RWPE2 (cell line): ENCODE results near the gene GNAT2.

Source experiments
- ATAC-seq: fragments of 200-7000 bp; cut with Tn5 transposase; 3 replicates; pipeline ENCODE4 v1.9.1; 2021; ENCODE audit warnings: low read depth
- DNase-seq: peaks from one replicate; pipeline ENCODE4 v3.0.0-alpha.2; 2020; ENCODE audit warnings: low spot score
- H3K27ac ChIP-seq: fragments of 450-650 bp; 2 replicates; pipeline ENCODE4 v1.5.1; 2017; ENCODE audit warnings: mild to moderate bottlenecking; ENCODE audit not compliant: poor library complexity, severe bottlenecking
- H3K27me3 ChIP-seq: fragments of 250-450 bp; sonication (Bioruptor Pico); 2 replicates; pipeline ENCODE4 v1.5.1; 2021; ENCODE audit warnings: mild to moderate bottlenecking, moderate library complexity; ENCODE audit not compliant: insufficient read depth, poor library complexity, severe bottlenecking
- H3K36me3 ChIP-seq: fragments of 250-450 bp; sonication (Bioruptor Pico); 2 replicates; pipeline ENCODE4 v1.5.1; 2020; ENCODE audit warnings: low read depth, mild to moderate bottlenecking, moderate library complexity
- H3K4me1 ChIP-seq: fragments of 250-450 bp; sonication (Bioruptor Pico); 2 replicates; pipeline ENCODE4 v1.5.1; 2021; ENCODE audit warnings: mild to moderate bottlenecking, moderate library complexity; ENCODE audit not compliant: insufficient read depth, poor library complexity, severe bottlenecking
- H3K4me3 ChIP-seq: fragments of 250-450 bp; sonication (Bioruptor Pico); 2 replicates; pipeline ENCODE4 v1.5.1; 2021; ENCODE audit warnings: mild to moderate bottlenecking, moderate library complexity; ENCODE audit not compliant: severe bottlenecking
- H3K9me3 ChIP-seq: fragments of 250-450 bp; sonication (Bioruptor Pico); 2 replicates; pipeline ENCODE4 v1.5.1; 2021; ENCODE audit warnings: mild to moderate bottlenecking, moderate library complexity; ENCODE audit not compliant: severe bottlenecking
- TF ChIP-seq, protein P1 (sequence below): fragments of 450-650 bp; IDR thresholded peaks from one replicate; pipeline ENCODE4 v1.5.1; 2017; ENCODE audit warnings: mild to moderate bottlenecking, moderate library complexity; ENCODE audit not compliant: poor library complexity, severe bottlenecking

The GNAT2 gene

DNA sequence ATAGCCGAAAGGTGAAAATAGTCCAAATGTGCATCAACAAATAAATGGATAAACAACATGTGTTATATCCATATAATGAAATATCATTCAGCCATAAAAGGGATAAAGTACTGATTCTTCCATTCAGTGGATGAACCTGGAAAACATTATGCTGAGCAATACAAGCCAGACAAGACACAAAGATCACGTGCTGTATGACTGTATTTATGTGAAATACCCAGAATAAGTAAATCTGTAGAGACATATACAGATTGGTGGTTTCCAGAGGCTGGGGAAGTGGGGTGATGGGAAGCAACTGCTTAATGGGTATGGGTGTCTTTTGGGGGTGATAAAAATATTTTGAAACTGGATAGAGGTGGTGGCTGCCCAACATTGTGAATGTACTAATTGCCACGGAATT is 23.2 kb upstream of the GNAT2 start:
- ATAC-seq (no peak), DNase-seq (no peak)
- Histone ChIP-seq H3K36me3 (no peaks in the 10 kb centered on the region), H3K27ac (no peak overlapping the region), H3K4me3 (no peak overlapping the region), H3K4me1 (no peaks in the 10 kb centered on the region), H3K9me3 (no peaks in the 10 kb centered on the region), H3K27me3 (no peaks in the 10 kb centered on the region)
- TF ChIP-seq, protein P1, sequence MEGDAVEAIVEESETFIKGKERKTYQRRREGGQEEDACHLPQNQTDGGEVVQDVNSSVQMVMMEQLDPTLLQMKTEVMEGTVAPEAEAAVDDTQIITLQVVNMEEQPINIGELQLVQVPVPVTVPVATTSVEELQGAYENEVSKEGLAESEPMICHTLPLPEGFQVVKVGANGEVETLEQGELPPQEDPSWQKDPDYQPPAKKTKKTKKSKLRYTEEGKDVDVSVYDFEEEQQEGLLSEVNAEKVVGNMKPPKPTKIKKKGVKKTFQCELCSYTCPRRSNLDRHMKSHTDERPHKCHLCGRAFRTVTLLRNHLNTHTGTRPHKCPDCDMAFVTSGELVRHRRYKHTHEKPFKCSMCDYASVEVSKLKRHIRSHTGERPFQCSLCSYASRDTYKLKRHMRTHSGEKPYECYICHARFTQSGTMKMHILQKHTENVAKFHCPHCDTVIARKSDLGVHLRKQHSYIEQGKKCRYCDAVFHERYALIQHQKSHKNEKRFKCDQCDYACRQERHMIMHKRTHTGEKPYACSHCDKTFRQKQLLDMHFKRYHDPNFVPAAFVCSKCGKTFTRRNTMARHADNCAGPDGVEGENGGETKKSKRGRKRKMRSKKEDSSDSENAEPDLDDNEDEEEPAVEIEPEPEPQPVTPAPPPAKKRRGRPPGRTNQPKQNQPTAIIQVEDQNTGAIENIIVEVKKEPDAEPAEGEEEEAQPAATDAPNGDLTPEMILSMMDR: no peak

DNA sequence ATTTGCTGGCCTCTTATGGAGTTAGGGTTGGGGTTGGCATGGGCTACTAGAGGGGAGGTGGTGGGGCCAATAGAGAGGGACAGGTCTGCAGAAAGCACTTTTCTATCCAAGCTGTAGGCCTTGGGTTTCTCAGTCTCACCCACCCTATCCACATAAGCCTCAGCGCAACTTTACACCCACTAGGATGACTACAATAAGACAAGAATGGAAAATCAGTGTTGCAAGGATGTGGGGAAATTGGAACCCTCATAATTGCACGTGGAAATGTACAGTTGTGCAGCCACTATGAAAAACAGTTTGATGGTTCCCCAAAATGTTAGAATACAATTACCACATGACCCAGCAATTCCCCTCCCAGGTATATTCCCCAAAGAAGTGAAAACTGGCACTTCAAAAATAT is 22.4 kb upstream of the GNAT2 start:
- Histone ChIP-seq H3K9me3 (no peaks in the 10 kb centered on the region), H3K4me3 (no peak overlapping the region), H3K27ac (no peak overlapping the region), H3K27me3 (no peaks in the 10 kb centered on the region), H3K4me1 (no peaks in the 10 kb centered on the region), H3K36me3 (no peaks in the 10 kb centered on the region)
- TF ChIP-seq, protein P1: no peak
- DNase-seq (no peak), ATAC-seq (no peak)

DNA sequence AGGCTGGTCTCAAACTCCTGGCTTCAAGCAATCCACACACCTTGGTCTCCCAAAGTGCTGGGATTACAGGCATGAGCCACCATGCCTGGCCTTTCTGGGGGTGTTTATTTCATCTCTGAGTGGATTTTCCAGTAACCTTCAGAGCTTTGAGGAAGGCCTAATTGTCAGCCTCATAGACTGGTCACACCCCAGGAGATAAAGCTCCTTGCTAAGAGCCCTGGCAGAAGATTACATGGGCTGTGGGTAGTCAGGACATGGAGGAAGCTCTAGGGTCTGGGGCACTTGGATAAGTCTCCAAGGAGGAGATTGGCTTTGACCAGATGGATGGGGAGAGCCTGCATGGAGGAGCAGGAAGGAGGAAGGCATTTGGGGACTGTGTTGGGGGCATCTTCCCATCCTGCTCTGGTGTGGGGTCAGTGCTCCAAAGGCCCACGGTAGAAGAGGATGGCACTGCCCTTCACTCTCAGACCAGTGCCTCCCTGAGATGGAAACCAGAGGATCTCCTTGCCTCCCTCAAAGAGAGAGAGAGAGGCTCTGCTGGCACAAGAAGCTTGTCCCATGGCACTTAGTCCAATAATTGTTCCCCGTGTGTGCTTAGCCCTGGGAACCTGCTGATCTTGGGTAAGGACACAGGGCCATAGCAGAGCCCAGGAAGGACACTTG is 21.8 kb upstream of the GNAT2 start:
- no peaks in the 10 kb centered on the region for H3K36me3 ChIP-seq
- H3K27me3 ChIP-seq: no peaks in the 10 kb centered on the region
- ATAC-seq: no peak
- no peak overlapping the region for H3K4me3 ChIP-seq
- H3K9me3 ChIP-seq: no peaks in the 10 kb centered on the region
- H3K27ac ChIP-seq: no peak overlapping the region
- TF ChIP-seq, protein P1: no peak
- no peak for DNase-seq
- no peaks in the 10 kb centered on the region for H3K4me1 ChIP-seq

DNA sequence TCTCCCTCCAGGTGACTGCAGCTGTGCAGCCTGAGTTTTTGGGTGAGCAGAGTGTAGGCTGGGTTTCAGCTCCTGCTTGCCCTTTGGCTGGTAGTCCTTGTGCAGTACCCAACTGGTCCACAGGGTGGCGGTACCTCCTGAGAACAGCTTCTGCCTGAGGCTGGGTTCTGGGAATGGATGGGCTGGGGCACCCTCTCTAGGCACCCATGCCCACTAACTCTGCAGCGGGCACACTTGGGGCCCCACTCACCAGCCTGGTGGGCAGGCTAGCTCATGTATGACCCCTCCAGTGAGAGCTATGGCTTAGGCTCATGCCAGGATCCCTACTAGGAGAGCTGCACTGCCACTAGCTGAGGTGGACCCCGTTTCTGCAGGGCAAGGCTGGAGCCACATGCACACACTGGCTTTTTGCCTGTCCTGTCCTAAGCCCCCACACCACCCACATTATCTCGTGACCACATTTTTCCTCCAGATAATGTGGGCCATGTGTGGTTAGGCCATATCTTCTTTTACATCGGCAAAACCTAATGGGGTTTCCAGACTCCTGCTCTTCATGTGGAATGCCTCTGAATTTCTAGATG is 21.0 kb upstream of the GNAT2 start:
- TF ChIP-seq, protein P1: peak; percentile 86
- Histone ChIP-seq H3K9me3 (no peaks in the 10 kb centered on the region), H3K27ac (no peak overlapping the region), H3K27me3 (no peaks in the 10 kb centered on the region), H3K4me1 (no peaks in the 10 kb centered on the region), H3K4me3 (no peak overlapping the region), H3K36me3 (no peaks in the 10 kb centered on the region)
- ATAC-seq (peak; percentile 52), DNase-seq (no peak)

DNA sequence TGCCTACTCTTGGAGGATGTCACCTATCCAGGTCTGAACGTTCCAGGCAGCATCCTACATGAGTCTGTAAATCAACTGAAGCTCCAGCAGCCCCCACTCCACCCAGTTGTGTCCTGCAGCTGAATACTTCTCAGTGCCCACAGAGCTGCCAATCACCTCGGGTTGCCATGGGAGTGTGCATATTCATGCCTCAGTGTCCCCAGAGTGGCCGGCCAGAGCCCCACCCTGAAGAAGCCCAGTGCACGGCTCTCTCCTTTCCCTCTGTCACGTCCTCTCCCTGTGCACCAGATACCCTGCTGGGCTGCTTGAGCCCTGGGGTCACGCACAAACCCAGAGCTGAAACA is 20.4 kb upstream of the GNAT2 start:
- H3K36me3 ChIP-seq: no peaks in the 10 kb centered on the region
- H3K27me3 ChIP-seq: no peaks in the 10 kb centered on the region
- H3K9me3 ChIP-seq: no peaks in the 10 kb centered on the region
- H3K4me1 ChIP-seq: no peaks in the 10 kb centered on the region
- DNase-seq (no peak), ATAC-seq (no peak; the same call in 2 of the 3 replicates)
- TF ChIP-seq, protein P1: no peak
- no peak overlapping the region for H3K27ac ChIP-seq
- H3K4me3 ChIP-seq: no peak overlapping the region
